ENCODE results near the gene TLK2.

GRCh38 chr17:62581764-62582163 lies 103.1 kb downstream of the TLK2 start:
- no peak for TF ChIP-seq CTCF (IDR thresholded peaks at IDR 0.05)
- TF ChIP-seq REST (IDR thresholded peaks at IDR 0.05; ENCODE audit: insufficient read depth in 1 of 2, low read depth in 2 of 2, low read length in 1 of 2): no peak
- TF ChIP-seq POLR2AphosphoS5 (IDR thresholded peaks at IDR 0.05; ENCODE audit: low read depth, low read length): no peak

Measured in Panc1 (cell line).